ENCODE measurements around the gene RMI1.
"Not testable (repeated sequence)": the region's sequence is repeated elsewhere in the genome, so short reads cannot be mapped to it uniquely, and the experiment has no call there.

Gene RMI1

GRCh38 chr9:83980395-83981125, at the start of gene RMI1:
Gene RMI1 (plus strand): TSS chr9:83980805. CDS start chr9:84000987, 20,182 bp downstream.
- FAIRE-seq, result no peak

GRCh38 chr9:83930881-83931280, 49.7 kb upstream of the RMI1 start:
- FAIRE-seq, result no peak

- no peak for FAIRE-seq
Measured at GRCh38 chr9:83932011-83932410, 48.6 kb upstream of the RMI1 start.

GRCh38 chr9:83932851-83933250, 47.8 kb upstream of the RMI1 start:
- FAIRE-seq, result no peak

GRCh38 chr9:83933790-83934189, 46.8 kb upstream of the RMI1 start:
- FAIRE-seq, result no peak

- FAIRE-seq, result no peak
Measured at GRCh38 chr9:83934569-83935275, 45.9 kb upstream of the RMI1 start.

GRCh38 chr9:83935276-83935935, 45.2 kb upstream of the RMI1 start:
- no peak for FAIRE-seq

GRCh38 chr9:83936523-83936922, 44.1 kb upstream of the RMI1 start:
- no peak for FAIRE-seq

- FAIRE-seq, result peak; percentile 33
Measured at GRCh38 chr9:83937861-83938455, 42.6 kb upstream of the RMI1 start.

- no peak for FAIRE-seq
Measured at GRCh38 chr9:83940590-83941303, 39.9 kb upstream of the RMI1 start.

- FAIRE-seq, result not testable (repeated sequence)
Measured at GRCh38 chr9:83948096-83948495, 32.5 kb upstream of the RMI1 start.

- no peak for FAIRE-seq
Measured at GRCh38 chr9:83956086-83956435, 24.5 kb upstream of the RMI1 start.

GRCh38 chr9:83956436-83957247, 24.0 kb upstream of the RMI1 start:
- no peak for FAIRE-seq

- FAIRE-seq, result no peak
Measured at GRCh38 chr9:83957248-83957513, 23.4 kb upstream of the RMI1 start.

GRCh38 chr9:83959061-83959460, 21.5 kb upstream of the RMI1 start:
- no peak for FAIRE-seq

GRCh38 chr9:83960991-83961390, 19.6 kb upstream of the RMI1 start:
- no peak for FAIRE-seq

- no peak for FAIRE-seq
Measured at GRCh38 chr9:83962165-83962564, 18.4 kb upstream of the RMI1 start.

- FAIRE-seq, result no peak
Measured at GRCh38 chr9:83964973-83965349, 15.6 kb upstream of the RMI1 start.

GRCh38 chr9:83965350-83966208, 15.0 kb upstream of the RMI1 start:
- FAIRE-seq, result no peak

- FAIRE-seq, result no peak
Measured at GRCh38 chr9:83966209-83966582, 14.4 kb upstream of the RMI1 start.

GRCh38 chr9:83967073-83967472, 13.5 kb upstream of the RMI1 start:
- no peak for FAIRE-seq
